NCI-H748 treated with DMSO at 0.1 percent for 48 hours (cell line): ENCODE measurements around the gene PRDM16.

ENCODE experiments used
- DNase-seq: peaks from one replicate; lab custom pipeline; 2025; lab: John Stamatoyannopoulos, UW

Gene PRDM16

GRCh38 chr1:3103967-3104677 lies 35.1 kb downstream of the PRDM16 start:
- no peak for DNase-seq

- no peak for DNase-seq
Observed at GRCh38 chr1:3105167-3105863, 36.3 kb downstream of the PRDM16 start.

- DNase-seq = no peak
Observed at GRCh38 chr1:3106216-3106615, 37.2 kb downstream of the PRDM16 start.

- no peak for DNase-seq
Observed at GRCh38 chr1:3107201-3107600, 38.2 kb downstream of the PRDM16 start.

- no peak for DNase-seq
Observed at GRCh38 chr1:3109355-3109754, 40.4 kb downstream of the PRDM16 start.

GRCh38 chr1:3111348-3112021 lies 42.5 kb downstream of the PRDM16 start:
- DNase-seq = no peak

- DNase-seq = no peak
Observed at GRCh38 chr1:3112526-3112925, 43.5 kb downstream of the PRDM16 start.

GRCh38 chr1:3113047-3113740 lies 44.2 kb downstream of the PRDM16 start:
- no peak for DNase-seq

GRCh38 chr1:3113741-3114056 lies 44.7 kb downstream of the PRDM16 start:
- no peak for DNase-seq

- DNase-seq = no peak
Observed at GRCh38 chr1:3114131-3114744, 45.2 kb downstream of the PRDM16 start.

- DNase-seq = no peak
Observed at GRCh38 chr1:3114846-3115245, 45.8 kb downstream of the PRDM16 start.

GRCh38 chr1:3115275-3116149 lies 46.5 kb downstream of the PRDM16 start:
- DNase-seq = no peak

- no peak for DNase-seq
Observed at GRCh38 chr1:3116150-3116510, 47.1 kb downstream of the PRDM16 start.

GRCh38 chr1:3116560-3116959 lies 47.6 kb downstream of the PRDM16 start:
- no peak for DNase-seq

GRCh38 chr1:3117879-3118278 lies 48.9 kb downstream of the PRDM16 start:
- DNase-seq = no peak

GRCh38 chr1:3119061-3119460 lies 50.1 kb downstream of the PRDM16 start:
- DNase-seq = no peak

- DNase-seq = no peak
Observed at GRCh38 chr1:3119725-3120124, 50.7 kb downstream of the PRDM16 start.

- no peak for DNase-seq
Observed at GRCh38 chr1:3120140-3120539, 51.1 kb downstream of the PRDM16 start.

GRCh38 chr1:3120994-3121393 lies 52.0 kb downstream of the PRDM16 start:
- no peak for DNase-seq

GRCh38 chr1:3121401-3122210 lies 52.6 kb downstream of the PRDM16 start:
- no peak for DNase-seq

GRCh38 chr1:3122311-3122710 lies 53.3 kb downstream of the PRDM16 start:
- DNase-seq = no peak
